ENCODE measurements around the gene VDAC2.
"Not testable (repeated sequence)": the region's sequence is repeated elsewhere in the genome, so short reads cannot be mapped to it uniquely, and the experiment has no call there.

Gene VDAC2

GRCh38 chr10:75201793-75202307 is 8.7 kb upstream of the VDAC2 start:
- DNase-seq (ENCODE audit: low read depth): no peak
- no peak overlapping the region for H3K4me3 ChIP-seq (ENCODE audit: low read depth, low read length)
- TF ChIP-seq CTCF (IDR thresholded peaks at IDR 0.05; ENCODE audit: low read depth, low read length, missing control alignments): no peak

- H3K4me3 ChIP-seq (ENCODE audit: low read depth, low read length): no peak overlapping the region
- no peak for DNase-seq (ENCODE audit: low read depth)
- TF ChIP-seq CTCF (IDR thresholded peaks at IDR 0.05; ENCODE audit: low read depth, low read length, missing control alignments): no peak
Measured at GRCh38 chr10:75202321-75203045, 8.1 kb upstream of the VDAC2 start.

- not testable (repeated sequence) for DNase-seq (ENCODE audit: low read depth); H3K4me3 ChIP-seq (ENCODE audit: low read depth, low read length)
Measured at GRCh38 chr10:75203046-75203620, 7.5 kb upstream of the VDAC2 start.

- DNase-seq (ENCODE audit: low read depth): no peak
- no peak for TF ChIP-seq CTCF (IDR thresholded peaks at IDR 0.05; ENCODE audit: low read depth, low read length, missing control alignments)
Measured at GRCh38 chr10:75203724-75204123, 6.9 kb upstream of the VDAC2 start.

GRCh38 chr10:75205908-75206307 is 4.7 kb upstream of the VDAC2 start:
- H3K4me3 ChIP-seq (ENCODE audit: low read depth, low read length): no peak overlapping the region
- TF ChIP-seq CTCF (IDR thresholded peaks at IDR 0.05; ENCODE audit: low read depth, low read length, missing control alignments): no peak
- DNase-seq (ENCODE audit: low read depth): no peak

More at GRCh38 chr10:75203724-75204123, 6.9 kb upstream of the VDAC2 start:
- H3K4me3 ChIP-seq (ENCODE audit: low read depth, low read length): no peak overlapping the region

- H3K4me3 ChIP-seq (ENCODE audit: low read depth, low read length); DNase-seq (ENCODE audit: low read depth): not testable (repeated sequence)
Measured at GRCh38 chr10:75206638-75207037, 4.0 kb upstream of the VDAC2 start.

GRCh38 chr10:75207079-75207856 is 3.3 kb upstream of the VDAC2 start:
- TF ChIP-seq CTCF (IDR thresholded peaks at IDR 0.05; ENCODE audit: low read depth, low read length, missing control alignments): no peak
- H3K4me3 ChIP-seq (ENCODE audit: low read depth, low read length): no peak overlapping the region
- DNase-seq (ENCODE audit: low read depth): no peak
